ENCODE data around the gene EDA. TPM values are rescaled to one million over a fixed set of nuclear protein-coding genes. Genes with fewer than 3 reads are reported as not detected.

The EDA gene
- total RNA-seq, 1 donor from 2014 or later: 1.1 TPM

DNA sequence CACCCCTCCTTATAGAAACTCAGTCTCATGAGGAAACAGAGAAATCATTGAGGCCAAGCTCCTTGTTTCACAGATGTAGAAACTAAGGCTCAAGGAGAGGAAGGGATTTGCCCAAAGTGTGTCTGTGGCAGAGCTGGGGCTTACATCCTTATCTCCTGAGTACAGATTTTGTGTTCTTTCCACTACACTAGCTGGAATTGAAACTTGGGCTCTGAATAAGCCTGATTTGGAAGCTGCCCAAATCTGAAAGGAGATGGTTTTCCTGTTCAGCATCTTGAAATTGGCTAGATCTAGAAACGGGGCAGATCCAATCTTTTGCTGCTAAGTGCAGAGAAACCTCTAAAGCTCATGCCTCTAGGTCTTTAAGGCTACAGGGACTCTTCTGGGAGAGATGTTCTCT, 409.6 kb downstream of the EDA start:
- H3K4me3 Mint-ChIP-seq (ENCODE audit: unreplicated experiment): no peak overlapping the region
- DNase-seq (ENCODE audit: low spot score): no peak
- peaks cover 11% of the 10 kb centered on the region for H3K9me3 Mint-ChIP-seq (ENCODE audit: low read depth)
- no peak overlapping the region for H3K27ac Mint-ChIP-seq (ENCODE audit: unreplicated experiment)
- H3K27me3 Mint-ChIP-seq (ENCODE audit: low read depth): no peaks in the 10 kb centered on the region
- no peaks in the 10 kb centered on the region for H3K4me1 Mint-ChIP-seq (ENCODE audit: low read depth)
- no peaks in the 10 kb centered on the region for H3K36me3 Mint-ChIP-seq (ENCODE audit: low read depth)
- TF ChIP-seq, protein P1, sequence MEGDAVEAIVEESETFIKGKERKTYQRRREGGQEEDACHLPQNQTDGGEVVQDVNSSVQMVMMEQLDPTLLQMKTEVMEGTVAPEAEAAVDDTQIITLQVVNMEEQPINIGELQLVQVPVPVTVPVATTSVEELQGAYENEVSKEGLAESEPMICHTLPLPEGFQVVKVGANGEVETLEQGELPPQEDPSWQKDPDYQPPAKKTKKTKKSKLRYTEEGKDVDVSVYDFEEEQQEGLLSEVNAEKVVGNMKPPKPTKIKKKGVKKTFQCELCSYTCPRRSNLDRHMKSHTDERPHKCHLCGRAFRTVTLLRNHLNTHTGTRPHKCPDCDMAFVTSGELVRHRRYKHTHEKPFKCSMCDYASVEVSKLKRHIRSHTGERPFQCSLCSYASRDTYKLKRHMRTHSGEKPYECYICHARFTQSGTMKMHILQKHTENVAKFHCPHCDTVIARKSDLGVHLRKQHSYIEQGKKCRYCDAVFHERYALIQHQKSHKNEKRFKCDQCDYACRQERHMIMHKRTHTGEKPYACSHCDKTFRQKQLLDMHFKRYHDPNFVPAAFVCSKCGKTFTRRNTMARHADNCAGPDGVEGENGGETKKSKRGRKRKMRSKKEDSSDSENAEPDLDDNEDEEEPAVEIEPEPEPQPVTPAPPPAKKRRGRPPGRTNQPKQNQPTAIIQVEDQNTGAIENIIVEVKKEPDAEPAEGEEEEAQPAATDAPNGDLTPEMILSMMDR (IDR thresholded peaks at IDR 0.05): no peak

DNA sequence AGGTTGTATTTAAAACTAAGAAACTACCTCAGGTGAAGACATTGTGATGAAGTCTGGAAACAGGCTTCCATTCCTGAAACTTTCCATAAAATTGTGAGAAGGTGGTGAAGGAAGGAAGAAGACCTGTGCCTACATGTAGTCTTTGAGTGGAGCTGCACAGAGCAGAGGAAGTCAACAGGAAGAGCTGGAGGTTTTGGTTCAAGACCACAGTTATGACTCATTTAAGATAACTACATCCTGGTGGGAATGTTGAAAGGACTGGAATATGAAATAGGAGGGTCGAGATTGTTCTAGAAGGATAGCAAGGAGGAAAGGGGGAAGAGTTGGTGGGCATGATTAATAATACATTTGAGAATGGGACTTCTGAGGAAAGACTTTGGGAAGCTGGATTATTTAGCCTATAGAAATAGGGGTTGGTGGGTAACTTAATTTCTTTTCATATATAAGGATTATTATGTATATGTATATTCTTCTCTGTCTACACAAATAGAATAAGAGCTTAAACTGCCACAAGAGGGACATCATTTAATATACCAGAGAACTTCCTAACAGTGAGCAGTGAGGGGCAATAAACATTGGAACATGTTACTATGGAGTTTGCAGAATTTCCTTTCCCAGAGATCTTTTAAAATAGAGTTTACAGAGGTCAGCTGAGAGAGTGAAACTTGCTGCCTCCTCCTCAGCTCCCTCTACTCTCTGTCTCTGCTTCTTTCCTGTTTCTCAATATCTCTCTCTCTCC, 410.4 kb downstream of the EDA start:
- TF ChIP-seq, protein P1 (IDR thresholded peaks at IDR 0.05): no peak
- Mint-ChIP-seq H3K27me3 (ENCODE audit: low read depth) (no peaks in the 10 kb centered on the region), H3K36me3 (ENCODE audit: low read depth) (no peaks in the 10 kb centered on the region), H3K9me3 (ENCODE audit: low read depth) (peaks cover 11% of the 10 kb centered on the region), H3K4me1 (ENCODE audit: low read depth) (no peaks in the 10 kb centered on the region), H3K4me3 (ENCODE audit: unreplicated experiment) (no peak overlapping the region), H3K27ac (ENCODE audit: unreplicated experiment) (no peak overlapping the region)
- no peak for DNase-seq (ENCODE audit: low spot score)

DNA sequence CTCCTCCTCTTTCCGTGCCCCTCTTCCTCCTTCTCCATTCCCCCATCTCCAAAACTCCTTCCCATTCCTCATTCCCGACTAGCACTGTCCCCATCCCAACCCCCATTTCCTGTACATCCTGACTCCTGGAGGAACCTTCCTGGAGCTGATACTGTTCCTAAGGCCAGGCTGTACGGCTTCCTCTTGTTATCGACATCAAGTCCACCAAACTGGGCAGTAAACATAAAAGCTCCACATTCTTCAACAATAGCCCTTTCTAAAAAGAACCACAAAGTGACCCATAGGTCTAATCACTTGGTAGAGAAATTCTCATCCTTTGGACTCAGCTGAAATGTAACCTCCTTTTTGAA, 410.9 kb downstream of the EDA start:
- Mint-ChIP-seq H3K27ac (ENCODE audit: unreplicated experiment) (no peak overlapping the region), H3K4me1 (ENCODE audit: low read depth) (no peaks in the 10 kb centered on the region), H3K9me3 (ENCODE audit: low read depth) (peaks cover 11% of the 10 kb centered on the region), H3K4me3 (ENCODE audit: unreplicated experiment) (no peak overlapping the region), H3K36me3 (ENCODE audit: low read depth) (no peaks in the 10 kb centered on the region), H3K27me3 (ENCODE audit: low read depth) (no peaks in the 10 kb centered on the region)
- TF ChIP-seq, protein P1 (IDR thresholded peaks at IDR 0.05): no peak
- no peak for DNase-seq (ENCODE audit: low spot score)

DNA sequence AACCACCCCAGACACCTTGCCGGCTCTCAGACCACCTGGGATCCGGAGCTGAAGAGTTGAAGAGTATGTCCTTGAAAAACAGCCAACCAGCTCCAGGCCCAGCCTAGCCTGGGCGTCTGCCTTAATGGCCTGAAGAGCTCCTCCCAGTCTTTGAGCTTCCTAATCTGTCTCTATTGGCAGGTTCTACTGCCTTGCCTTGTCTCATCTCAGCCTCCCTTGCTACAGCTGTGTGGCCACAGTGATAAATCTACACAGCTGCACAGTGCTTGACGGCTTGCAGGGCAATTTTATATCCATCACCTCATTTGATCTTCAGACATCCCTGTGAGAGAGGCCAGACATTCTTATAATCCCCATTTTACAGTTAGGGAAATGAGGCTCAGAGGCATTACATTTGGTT, 413.9 kb downstream of the EDA start:
- Mint-ChIP-seq H3K27me3 (ENCODE audit: low read depth) (no peaks in the 10 kb centered on the region), H3K4me3 (ENCODE audit: unreplicated experiment) (no peak overlapping the region), H3K27ac (ENCODE audit: unreplicated experiment) (no peak overlapping the region), H3K36me3 (ENCODE audit: low read depth) (no peaks in the 10 kb centered on the region), H3K4me1 (ENCODE audit: low read depth) (no peaks in the 10 kb centered on the region), H3K9me3 (ENCODE audit: low read depth) (peaks cover 5% of the 10 kb centered on the region)
- TF ChIP-seq, protein P1 (IDR thresholded peaks at IDR 0.05): no peak
- no peak for DNase-seq (ENCODE audit: low spot score)

DNA sequence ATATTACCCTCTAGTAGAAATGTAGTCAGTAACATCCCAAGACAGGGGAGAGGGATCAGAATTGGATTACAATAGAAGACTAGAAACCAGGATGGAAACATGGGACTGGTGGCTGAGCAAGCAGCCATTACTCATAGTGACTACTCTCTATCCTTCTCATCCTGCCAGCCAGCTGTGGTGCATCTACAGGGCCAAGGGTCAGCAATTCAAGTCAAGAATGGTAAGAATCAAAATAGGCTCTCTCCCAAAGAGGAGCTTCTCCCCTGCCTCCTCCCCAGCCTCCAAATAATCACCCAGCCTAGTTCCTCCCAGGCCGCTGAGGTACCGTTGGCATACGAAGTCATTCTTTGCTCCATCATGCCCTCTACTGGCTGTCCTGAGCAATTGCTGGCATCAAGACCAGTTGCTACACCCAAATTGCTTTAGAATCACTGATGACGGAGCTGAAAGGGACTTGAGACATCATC, 414.4 kb downstream of the EDA start:
- Mint-ChIP-seq H3K27me3 (ENCODE audit: low read depth) (no peaks in the 10 kb centered on the region), H3K36me3 (ENCODE audit: low read depth) (no peaks in the 10 kb centered on the region), H3K27ac (ENCODE audit: unreplicated experiment) (no peak overlapping the region), H3K4me3 (ENCODE audit: unreplicated experiment) (no peak overlapping the region), H3K4me1 (ENCODE audit: low read depth) (no peaks in the 10 kb centered on the region), H3K9me3 (ENCODE audit: low read depth) (peaks cover 7% of the 10 kb centered on the region)
- TF ChIP-seq, protein P1 (IDR thresholded peaks at IDR 0.05): peak; percentile 81
- DNase-seq (ENCODE audit: low spot score): no peak

Data from chondrocyte (in vitro differentiated cells).